GM10266 (cell line): ENCODE results near the gene SELENOK.

ENCODE experiments used
- DNase-seq: peaks from one replicate; pipeline ENCODE4 v3.0.0; 2012; ENCODE audit errors: extremely low spot score
- TF ChIP-seq, protein P1 (sequence below): IDR thresholded peaks from 2 replicates; pipeline ENCODE4 v1.5.1; 2012; ENCODE audit warnings: mild to moderate bottlenecking, low read depth; ENCODE audit not compliant: control insufficient read depth, insufficient read depth; ENCODE audit errors: missing control alignments

Gene SELENOK

DNA sequence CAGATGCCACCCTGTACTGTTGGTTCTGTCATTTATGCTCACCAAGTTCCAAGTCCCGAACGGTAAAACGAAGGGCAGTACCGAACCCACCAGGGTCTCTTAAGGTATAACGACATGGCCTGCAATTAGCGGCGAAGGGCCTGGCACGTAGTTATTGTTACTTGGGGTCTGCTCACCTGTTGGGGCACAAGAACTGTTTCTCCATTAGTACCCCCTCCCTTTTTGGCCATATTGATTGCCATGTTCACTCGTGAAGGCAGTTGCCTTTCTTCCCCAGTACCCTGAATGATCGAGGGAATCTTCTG, 44.9 kb downstream of the SELENOK start:
- no peak for DNase-seq
- TF ChIP-seq, protein P1, sequence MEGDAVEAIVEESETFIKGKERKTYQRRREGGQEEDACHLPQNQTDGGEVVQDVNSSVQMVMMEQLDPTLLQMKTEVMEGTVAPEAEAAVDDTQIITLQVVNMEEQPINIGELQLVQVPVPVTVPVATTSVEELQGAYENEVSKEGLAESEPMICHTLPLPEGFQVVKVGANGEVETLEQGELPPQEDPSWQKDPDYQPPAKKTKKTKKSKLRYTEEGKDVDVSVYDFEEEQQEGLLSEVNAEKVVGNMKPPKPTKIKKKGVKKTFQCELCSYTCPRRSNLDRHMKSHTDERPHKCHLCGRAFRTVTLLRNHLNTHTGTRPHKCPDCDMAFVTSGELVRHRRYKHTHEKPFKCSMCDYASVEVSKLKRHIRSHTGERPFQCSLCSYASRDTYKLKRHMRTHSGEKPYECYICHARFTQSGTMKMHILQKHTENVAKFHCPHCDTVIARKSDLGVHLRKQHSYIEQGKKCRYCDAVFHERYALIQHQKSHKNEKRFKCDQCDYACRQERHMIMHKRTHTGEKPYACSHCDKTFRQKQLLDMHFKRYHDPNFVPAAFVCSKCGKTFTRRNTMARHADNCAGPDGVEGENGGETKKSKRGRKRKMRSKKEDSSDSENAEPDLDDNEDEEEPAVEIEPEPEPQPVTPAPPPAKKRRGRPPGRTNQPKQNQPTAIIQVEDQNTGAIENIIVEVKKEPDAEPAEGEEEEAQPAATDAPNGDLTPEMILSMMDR, result no peak

DNA sequence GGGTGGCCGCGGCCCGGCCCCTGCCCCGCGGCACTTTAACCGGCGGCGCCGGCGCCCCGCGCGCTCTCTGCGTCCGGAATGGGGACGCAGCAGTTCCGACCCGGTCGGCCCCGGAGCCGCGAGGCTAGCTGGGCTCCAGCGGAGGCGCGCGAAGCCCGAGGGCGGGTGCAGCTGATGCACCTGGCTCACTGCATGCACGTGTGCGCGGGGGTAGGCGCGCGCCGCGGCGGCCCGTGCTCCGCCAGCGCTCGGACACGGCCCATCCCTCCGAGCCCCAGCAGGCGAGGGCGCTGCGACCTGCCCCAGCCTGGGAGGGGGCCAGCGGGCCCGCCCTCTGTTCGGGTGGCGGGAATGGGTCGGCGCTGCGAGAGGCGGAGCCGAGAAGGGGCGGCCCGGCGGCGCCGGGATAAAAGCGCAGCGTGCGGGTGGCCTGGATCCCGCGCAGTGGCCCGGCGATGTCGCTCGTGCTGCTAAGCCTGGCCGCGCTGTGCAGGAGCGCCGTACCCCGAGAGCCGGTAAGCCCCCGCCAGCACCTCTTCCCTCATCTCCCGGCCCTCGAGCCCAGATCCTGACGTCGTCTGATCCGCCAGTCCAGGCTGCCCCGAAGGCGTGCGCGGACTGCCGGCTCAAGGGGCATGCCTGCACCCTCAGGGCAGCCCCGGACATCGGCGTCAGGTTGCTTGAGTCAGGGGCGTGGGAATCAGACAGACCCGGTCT, 45.4 kb downstream of the SELENOK start, which contains the start of the genes CHDH and IL17RB:
CHDH (minus strand) TSS at position 286 of the 717 bp plus-strand sequence. CDS start 22,411 bp downstream, outside the sequence.
IL17RB (plus strand) TSS at position 435 of the 717 bp plus-strand sequence; CDS start at position 456, 21 bp downstream.
- TF ChIP-seq, protein P1, result no peak
- peak; percentile 60 for DNase-seq

DNA sequence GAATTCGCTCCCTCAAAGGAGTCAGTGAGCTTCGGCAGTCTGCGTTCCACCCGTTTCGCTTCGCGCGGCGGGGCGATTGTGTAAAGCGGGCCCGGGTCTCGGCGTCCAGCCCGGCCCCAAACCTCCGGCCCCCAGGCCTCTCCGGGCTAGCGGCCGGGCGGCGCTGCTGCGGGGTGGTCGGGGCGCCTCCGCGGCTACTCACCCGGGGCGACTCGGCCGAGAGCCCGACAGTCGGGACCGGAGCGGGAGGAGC, 45.9 kb downstream of the SELENOK start:
- TF ChIP-seq, protein P1, result no peak
- DNase-seq, result no peak

DNA sequence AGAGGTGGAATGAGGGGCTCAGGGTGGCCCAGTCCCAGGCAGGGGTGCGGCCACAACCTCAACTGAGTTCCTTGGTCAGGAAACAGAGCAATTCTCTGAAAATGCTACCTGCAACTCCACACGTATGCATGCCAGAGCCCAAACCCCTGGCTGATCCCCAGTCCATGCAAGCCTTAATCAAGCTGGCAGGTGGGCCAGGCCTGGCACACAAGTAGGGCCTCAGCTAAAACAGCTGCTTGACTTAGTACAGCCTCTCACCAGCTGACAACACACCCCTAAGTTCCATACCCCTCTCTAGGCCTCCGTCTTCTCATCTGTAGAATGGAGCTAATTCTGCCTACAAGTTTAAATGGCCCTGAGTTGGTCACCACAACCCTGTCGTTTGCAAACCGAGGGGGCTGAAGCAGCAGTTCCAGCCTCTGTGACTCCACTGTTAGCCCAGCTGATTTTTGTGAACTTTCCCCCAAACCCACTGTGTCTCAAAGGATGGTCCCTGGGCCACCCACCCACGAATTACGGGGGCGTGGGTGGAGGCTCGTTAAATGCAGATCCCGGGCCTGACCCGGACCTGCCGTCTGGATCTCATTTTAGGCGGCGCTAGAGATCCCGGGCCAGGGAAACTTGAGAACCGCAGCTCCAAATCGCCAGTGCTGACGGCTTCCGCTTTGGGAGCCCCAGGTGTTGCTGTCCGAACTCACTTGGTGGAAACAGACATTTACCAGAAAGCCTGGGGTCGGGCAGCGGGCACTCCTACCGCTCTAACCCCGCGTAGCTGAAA, 46.4 kb downstream of the SELENOK start:
- peak; percentile 67 for DNase-seq
- TF ChIP-seq, protein P1, result peak; percentile 5

DNA sequence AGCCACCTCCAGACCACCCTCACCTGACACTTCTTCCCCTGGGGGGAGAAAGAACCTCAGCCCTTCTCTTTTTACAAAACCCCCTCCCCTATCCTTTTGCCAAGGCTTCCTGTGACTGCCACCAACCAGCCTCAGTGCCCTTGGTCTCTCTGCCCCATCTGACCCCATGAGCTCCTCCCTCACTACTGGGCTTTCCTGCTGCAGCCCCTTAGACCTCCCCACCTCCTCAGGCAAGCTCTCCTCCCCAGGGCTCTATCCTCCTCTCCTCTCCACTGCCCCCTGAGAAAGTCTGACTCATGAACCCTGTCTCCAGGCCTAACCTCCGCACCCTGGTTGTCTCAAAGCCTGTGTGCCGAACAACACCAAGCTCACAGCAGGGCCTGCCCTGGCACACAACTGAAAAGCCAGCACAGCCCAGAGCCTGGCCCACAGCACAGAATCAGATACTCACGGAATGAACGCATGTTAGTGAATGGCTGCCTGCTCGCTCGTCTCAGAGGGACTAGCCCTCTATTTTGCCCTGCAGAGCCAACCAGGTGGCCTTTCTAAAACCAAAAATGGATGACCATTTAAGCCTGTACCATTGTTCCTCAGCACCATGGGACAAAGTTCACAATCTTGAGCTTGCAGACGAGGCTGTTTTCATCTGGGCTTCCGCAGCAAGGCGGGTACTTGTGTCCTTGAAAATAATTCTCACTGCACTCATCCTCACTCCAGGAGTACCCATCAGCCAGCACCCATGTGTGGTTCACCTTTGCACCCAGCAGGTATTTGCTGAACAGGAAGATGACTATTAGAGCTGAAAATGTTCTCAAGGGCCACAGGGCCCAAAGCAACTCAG, 47.2 kb downstream of the SELENOK start:
- no peak for DNase-seq
- TF ChIP-seq, protein P1, result no peak

DNA sequence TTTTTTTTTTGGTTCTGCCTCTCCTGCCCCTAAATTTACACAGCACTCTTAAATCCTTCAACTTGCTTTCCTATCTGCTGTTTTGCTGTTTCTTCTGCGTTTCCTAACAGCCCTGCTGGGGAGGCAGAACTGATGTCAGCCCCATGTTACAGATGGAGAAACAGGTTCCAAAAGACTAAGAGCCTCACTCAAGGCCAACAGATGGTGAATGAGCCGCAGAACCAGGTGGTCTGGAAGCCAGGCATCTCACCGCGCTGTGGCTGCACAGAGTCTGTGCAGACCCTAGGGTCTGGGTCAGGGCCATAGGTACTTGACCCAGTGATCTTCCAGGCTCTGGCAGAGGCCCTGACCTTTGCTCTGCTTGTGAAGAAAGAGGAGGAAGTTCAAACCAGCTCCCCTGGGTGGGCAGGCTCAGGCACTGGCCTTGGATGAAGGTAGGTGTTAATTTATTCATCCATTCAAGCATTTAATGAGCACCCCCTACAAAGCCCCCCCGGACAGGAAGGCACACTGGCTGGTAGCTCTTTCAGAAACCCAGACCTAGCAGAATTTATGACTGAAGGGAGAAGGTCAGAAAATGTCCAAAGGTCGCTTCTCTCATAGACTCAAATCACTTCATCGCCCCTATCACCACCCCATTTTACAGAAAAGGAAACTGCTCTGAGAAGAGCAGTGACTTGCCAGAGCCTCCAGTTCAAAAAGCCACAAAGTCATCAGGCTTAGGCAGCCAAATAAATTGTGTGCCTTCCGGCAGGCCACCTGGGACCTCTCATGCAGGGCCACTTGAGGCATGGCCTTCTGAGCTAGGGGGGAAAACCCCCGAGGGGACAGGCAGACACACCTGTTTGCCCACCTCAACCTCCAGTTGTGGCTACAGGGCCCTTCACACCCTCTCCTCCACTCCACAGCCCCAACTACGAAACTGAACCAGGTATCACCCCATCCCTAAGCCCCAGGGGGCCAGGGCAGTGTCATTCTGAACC, 48.2 kb downstream of the SELENOK start:
- DNase-seq, result peak; percentile 52
- TF ChIP-seq, protein P1, result no peak
